GM21447 (cell line): ENCODE measurements around the gene DGLUCY.
A peak's percentile ranks its signal among the peaks of the same experiment; 100 is the strongest.
"Not testable (repeated sequence)": the region's sequence is repeated elsewhere in the genome, so short reads cannot be mapped to it uniquely, and the experiment has no call there.

ENCODE experiments used
- ATAC-seq: cut with Tn5 transposase; IDR thresholded peaks from one replicate; pipeline ENCODE4 v1.9.1; 2021; ENCODE audit not compliant: unreplicated experiment

The DGLUCY gene

GRCh38 chr14:91103116-91103515, 10.8 kb upstream of the DGLUCY start:
- no peak for ATAC-seq

GRCh38 chr14:91108941-91109611, 4.8 kb upstream of the DGLUCY start:
- ATAC-seq = no peak

- ATAC-seq = no peak
These were observed 2.4 kb upstream of the DGLUCY start for GRCh38 chr14:91111443-91111842.

- no peak for ATAC-seq
These were observed 1.7 kb upstream of the DGLUCY start for GRCh38 chr14:91112194-91112593.

GRCh38 chr14:91114079-91115065, 499 bp downstream of the DGLUCY start:
- ATAC-seq = peak; percentile 77

- no peak for ATAC-seq
These were observed 2.3 kb downstream of the DGLUCY start for GRCh38 chr14:91115986-91116770.

GRCh38 chr14:91116913-91117588, 3.2 kb downstream of the DGLUCY start:
- no peak for ATAC-seq

- no peak for ATAC-seq
These were observed 4.1 kb downstream of the DGLUCY start for GRCh38 chr14:91117960-91118359.

GRCh38 chr14:91118511-91119068, 4.7 kb downstream of the DGLUCY start:
- no peak for ATAC-seq

- ATAC-seq = no peak
These were observed 5.9 kb downstream of the DGLUCY start for GRCh38 chr14:91119556-91120311.

GRCh38 chr14:91123201-91123600, 9.3 kb downstream of the DGLUCY start:
- no peak for ATAC-seq

- ATAC-seq = not testable (repeated sequence)
These were observed 10.8 kb downstream of the DGLUCY start for GRCh38 chr14:91124406-91125270.

GRCh38 chr14:91125271-91125660, 11.4 kb downstream of the DGLUCY start:
- no peak for ATAC-seq

- ATAC-seq = no peak
These were observed 11.9 kb downstream of the DGLUCY start for GRCh38 chr14:91125801-91126200.

GRCh38 chr14:91126761-91127160, 12.9 kb downstream of the DGLUCY start:
- ATAC-seq = no peak

GRCh38 chr14:91127401-91127801, 13.5 kb downstream of the DGLUCY start:
- ATAC-seq = no peak

- ATAC-seq = no peak
These were observed 14.1 kb downstream of the DGLUCY start for GRCh38 chr14:91127924-91128323.

- ATAC-seq = no peak
These were observed 14.8 kb downstream of the DGLUCY start for GRCh38 chr14:91128699-91129098.

GRCh38 chr14:91129261-91129660, 15.4 kb downstream of the DGLUCY start:
- no peak for ATAC-seq
